HCT116 (cell line): Measurements from ENCODE around the gene ADAM17. TPM values are rescaled to one million over a fixed set of nuclear protein-coding genes. Genes with fewer than 3 reads are reported as not detected.

ENCODE experiments used
- ATAC-seq: fragments of 200-7000 bp; cut with Tn5 transposase; 2 replicates; pipeline ENCODE4 v1.9.1; 2020; ENCODE audit warnings: mild to moderate bottlenecking, moderate library complexity
- BruUV-seq: library from RNA; stranded (reverse); fragments of 400-500 nt; replicated peaks from 2 replicates; lab custom pipeline; 2021; lab: Mats Ljungman, UMichigan
- CTCF ChIA-PET: fragments of 300-600 bp; sonication (Branson Sonifier 250); formaldehyde crosslinking; loops from one replicate; lab custom pipeline; 2021; ENCODE audit warnings: antibody characterized with exemption; lab: Charles Lee
- POLR2A ChIA-PET: fragments of 300-600, 350-600 bp; sonication (Branson Sonifier 250); formaldehyde crosslinking; loops from one replicate; lab custom pipeline; 2021; ENCODE audit warnings: antibody characterized with exemption; lab: Charles Lee
- RAD21 ChIA-PET, 2 experiments: fragments of 300-600 bp; sonication (Branson Sonifier 250); formaldehyde crosslinking; loops; one replicate each; lab custom pipeline; 2023; ENCODE audit warnings: low total read pairs in 2 of 2; ENCODE audit not compliant: uncharacterized antibody in 2 of 2, unreplicated experiment in 2 of 2, low non-redundant PET in 1 of 2; lab: Charles Lee
- DNase-seq: peaks from one replicate; pipeline ENCODE4 v3.0.0-alpha.2; 2010; ENCODE audit warnings: low read depth, low spot score
- H2AFZ ChIP-seq: fragments of 200-600 bp; shearing (Covaris generic), sonication (generic); 2 replicates; pipeline ENCODE4 v1.6.1; 2017; ENCODE audit warnings: low read depth, mixed run types, mixed read lengths, antibody characterized with exemption, low read length; ENCODE audit not compliant: poor library complexity, severe bottlenecking
- H3K27ac ChIP-seq: 2 replicates; pipeline ENCODE4 v1.5.1; 2012; ENCODE audit warnings: low read depth, low read length
- H3K27me3 ChIP-seq: fragments of 200-600 bp; sonication (generic); 2 replicates; pipeline ENCODE4 v1.6.1; 2016; ENCODE audit warnings: mixed run types, low read length, mixed read lengths; ENCODE audit not compliant: insufficient read depth
- H3K36me3 ChIP-seq, 2 experiments: fragments of 200-500 bp in 1 of 2; fragments of 200-600 bp in 1 of 2; sonication (Bioruptor generic) in 1 of 2; sonication (generic) in 1 of 2; 2 replicates each; pipeline versions ENCODE4 v1.5.1 to v1.6.1; 2014 to 2016; ENCODE audit warnings: low read length in 2 of 2, inconsistent platforms in 1 of 2, mixed read lengths in 1 of 2, mixed run types in 1 of 2; ENCODE audit not compliant: insufficient read depth in 2 of 2, control insufficient read depth in 1 of 2
- H3K4me1 ChIP-seq, 2 experiments: fragments of 200-600 bp in 1 of 2; sonication (generic) in 1 of 2; 2 replicates each; pipeline versions ENCODE4 v1.5.1 to v1.6.1; 2012 to 2017; ENCODE audit warnings: low read length in 2 of 2, inconsistent platforms in 1 of 2, mild to moderate bottlenecking in 1 of 2, mixed read lengths in 1 of 2, mixed run types in 1 of 2, moderate library complexity in 1 of 2; ENCODE audit not compliant: insufficient read depth in 2 of 2, control insufficient read depth in 1 of 2
- H3K4me2 ChIP-seq: fragments of 200-600 bp; sonication (generic); 2 replicates; pipeline ENCODE4 v1.6.1; 2017; ENCODE audit warnings: mixed run types, low read length, mixed read lengths
- H3K4me3 ChIP-seq, 2 experiments: fragments of 200-600 bp in 1 of 2; sonication (generic) in 1 of 2; replicated peaks in 1 of 2; 2 replicates each; pipeline ENCODE4 v1.5.1; 2011 to 2016; ENCODE audit warnings: low read length in 2 of 2, control low read depth in 1 of 2, low read depth in 1 of 2, mild to moderate bottlenecking in 1 of 2, mixed read lengths in 1 of 2, mixed run types in 1 of 2
- H3K79me2 ChIP-seq: fragments of 200-600 bp; sonication (generic); 2 replicates; pipeline ENCODE4 v1.6.1; 2017; ENCODE audit warnings: mild to moderate bottlenecking, mixed run types, low read length, moderate library complexity, mixed read lengths; ENCODE audit not compliant: insufficient read depth
- H3K9ac ChIP-seq: fragments of 200-600 bp; sonication (generic); 2 replicates; pipeline ENCODE4 v1.6.1; 2016; ENCODE audit warnings: low read length, mixed read lengths
- H3K9me2 ChIP-seq: fragments of 200-600 bp; sonication (generic), shearing (Covaris generic); 2 replicates; pipeline ENCODE4 v1.6.1; 2017; ENCODE audit warnings: mixed run types, mild to moderate bottlenecking, moderate library complexity; ENCODE audit not compliant: insufficient read depth
- H3K9me3 ChIP-seq, 2 experiments: fragments of 200-500 bp in 1 of 2; fragments of 200-600 bp in 1 of 2; sonication (Bioruptor generic) in 1 of 2; sonication (generic) in 1 of 2; 2 replicates each; pipeline ENCODE4 v1.6.1; 2014 to 2017; ENCODE audit warnings: low read length in 2 of 2, mixed read lengths in 2 of 2, inconsistent platforms in 1 of 2, low read depth in 1 of 2, mild to moderate bottlenecking in 1 of 2, mixed run types in 1 of 2, moderate library complexity in 1 of 2; ENCODE audit not compliant: control insufficient read depth in 1 of 2, insufficient read depth in 1 of 2
- H4K20me1 ChIP-seq: fragments of 200-600 bp; sonication (generic), shearing (Covaris generic); 2 replicates; pipeline ENCODE4 v1.6.1; 2017; ENCODE audit warnings: mixed run types, mild to moderate bottlenecking, moderate library complexity; ENCODE audit not compliant: insufficient read depth
- CEBPB ChIP-seq: IDR thresholded peaks from 2 replicates; pipeline ENCODE4 v1.6.1; 2012; ENCODE audit warnings: low read depth
- EGR1 ChIP-seq: IDR thresholded peaks from 2 replicates; pipeline ENCODE4 v1.6.1; 2012; ENCODE audit warnings: low read depth
- ELF1 ChIP-seq: IDR thresholded peaks from 2 replicates; pipeline ENCODE4 v1.6.1; 2012; ENCODE audit warnings: low read depth, borderline replicate concordance
- EZH2 ChIP-seq: fragments of 200-600 bp; sonication (generic); IDR thresholded peaks from 2 replicates; pipeline ENCODE4 v1.6.1; 2017; ENCODE audit warnings: antibody characterized with exemption, mixed run types
- JUND ChIP-seq: IDR thresholded peaks from 2 replicates; pipeline ENCODE4 v1.6.1; 2012
- POLR2A ChIP-seq: IDR thresholded peaks from 2 replicates; pipeline ENCODE4 v1.7.0; 2011; ENCODE audit warnings: borderline replicate concordance; ENCODE audit not compliant: insufficient read depth, insufficient read length; ENCODE audit errors: extremely low read depth
- SIN3A ChIP-seq: IDR thresholded peaks from 2 replicates; pipeline ENCODE4 v1.6.1; 2012; ENCODE audit warnings: low read depth
- SP1 ChIP-seq: IDR thresholded peaks from 2 replicates; pipeline ENCODE4 v1.6.1; 2012; ENCODE audit warnings: low read depth
- SRF ChIP-seq: IDR thresholded peaks from 2 replicates; pipeline ENCODE4 v1.6.1; 2012; ENCODE audit warnings: low read depth
- TCF7L2 ChIP-seq: IDR thresholded peaks from 2 replicates; pipeline ENCODE4 v1.7.0; 2011; ENCODE audit warnings: borderline replicate concordance, inconsistent platforms; ENCODE audit not compliant: insufficient read depth, insufficient read length; ENCODE audit errors: extremely low read depth
- YY1 ChIP-seq: IDR thresholded peaks from 2 replicates; pipeline ENCODE4 v1.6.1; 2011; ENCODE audit warnings: low read length, low read depth, moderate library complexity, mild to moderate bottlenecking; ENCODE audit not compliant: insufficient replicate concordance; ENCODE audit errors: extremely low read depth
- ZNF274 ChIP-seq: fragments of 200-500 bp; sonication (Bioruptor generic); IDR thresholded peaks from 2 replicates; pipeline ENCODE4 v1.6.1; 2014; ENCODE audit warnings: mild to moderate bottlenecking, low read depth, low read length, inconsistent platforms
- intact Hi-C: fragments of 100-400 bp; cut with micrococcal nuclease; formaldehyde crosslinking; loops from 2 replicates; pipeline ENCODE4 v1.10.0; 2022
- total RNA-seq: library from RNA; stranded (reverse); gene quantifications from one replicate; pipeline ENCODE4 v1.2.1, GENCODE V29; 2021; ENCODE audit not compliant: unreplicated experiment
- TF ChIP-seq, protein P1 (sequence below): IDR thresholded peaks from 2 replicates; pipeline ENCODE4 v1.6.1; 2011; ENCODE audit warnings: mild to moderate bottlenecking, low read length, moderate library complexity; ENCODE audit not compliant: insufficient replicate concordance; ENCODE audit errors: extremely low read depth
- TF ChIP-seq, protein P2 (sequence below): IDR thresholded peaks from 2 replicates; pipeline ENCODE4 v1.6.1; 2012; ENCODE audit warnings: low read depth

ADAM17 gene
- total RNA-seq, 1 experiment from 2014 or later = 39.2 TPM

DNA sequence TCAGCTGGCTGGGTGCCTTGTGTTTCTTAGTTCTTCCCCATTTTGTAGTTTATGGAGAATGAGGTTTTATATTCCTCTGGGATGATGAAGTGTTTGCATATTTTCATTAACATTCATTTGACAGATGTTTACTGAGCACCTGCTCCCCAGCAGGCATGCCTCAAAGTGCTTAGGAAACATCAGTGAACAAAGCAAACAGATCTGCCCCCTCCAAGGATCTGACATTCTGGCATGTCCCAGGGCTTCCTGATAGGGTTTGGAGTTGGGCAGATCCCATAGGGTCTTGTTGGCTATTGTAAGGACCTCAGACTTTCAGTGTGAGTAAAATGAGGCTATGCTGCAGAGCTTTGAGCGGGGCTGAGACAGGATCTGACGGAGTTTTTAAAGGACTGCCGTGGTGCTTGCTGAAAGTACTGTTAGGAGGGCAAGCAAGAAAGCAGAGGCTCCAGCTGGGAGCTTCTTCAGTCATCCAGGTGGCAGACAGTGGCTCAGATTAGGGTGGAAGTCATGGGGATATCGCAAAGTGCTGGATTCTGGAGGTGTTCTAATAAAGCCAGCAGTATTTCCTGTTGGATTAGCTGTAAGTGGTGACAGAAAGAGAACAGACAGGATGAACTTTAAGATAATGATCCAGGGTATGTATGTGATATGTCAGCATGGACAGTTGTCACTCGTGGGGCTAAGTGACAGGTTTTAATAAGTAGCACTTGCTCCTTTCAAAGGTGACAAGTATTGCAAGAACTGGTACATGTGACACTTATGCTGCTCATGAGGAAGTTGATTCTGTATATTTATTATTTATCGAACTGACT, 92.5 kb downstream of the ADAM17 start:
- no peaks in the 10 kb centered on the region for H3K4me1 ChIP-seq
- peaks cover 12 to 22% of the 10 kb centered on the region in 2 experiments; a peak in 3 of 4 replicates for H3K36me3 ChIP-seq
- no peaks in the 10 kb centered on the region for H3K27me3 ChIP-seq
- ATAC-seq = no peak
- POLR2A ChIA-PET = no interaction called here
- CTCF ChIA-PET = no interaction called here
- H4K20me1 ChIP-seq = no peaks in the 10 kb centered on the region
- no TSS peak for BruUV-seq
- H3K79me2 ChIP-seq = no peaks in the 10 kb centered on the region
- intact Hi-C loops = no loop called here
- H3K9me2 ChIP-seq = no peaks in the 10 kb centered on the region
- no peak for DNase-seq
- RAD21 ChIA-PET = no interaction called here
- TF ChIP-seq EGR1 (no peak), SRF (no peak), ELF1 (no peak), YY1 (no peak), CEBPB (no peak), POLR2A (no peak), JUND (no peak), ZNF274 (no peak), SP1 (no peak), EZH2 (no peak), SIN3A (no peak), TCF7L2 (no peak)
- TF ChIP-seq, protein P1, sequence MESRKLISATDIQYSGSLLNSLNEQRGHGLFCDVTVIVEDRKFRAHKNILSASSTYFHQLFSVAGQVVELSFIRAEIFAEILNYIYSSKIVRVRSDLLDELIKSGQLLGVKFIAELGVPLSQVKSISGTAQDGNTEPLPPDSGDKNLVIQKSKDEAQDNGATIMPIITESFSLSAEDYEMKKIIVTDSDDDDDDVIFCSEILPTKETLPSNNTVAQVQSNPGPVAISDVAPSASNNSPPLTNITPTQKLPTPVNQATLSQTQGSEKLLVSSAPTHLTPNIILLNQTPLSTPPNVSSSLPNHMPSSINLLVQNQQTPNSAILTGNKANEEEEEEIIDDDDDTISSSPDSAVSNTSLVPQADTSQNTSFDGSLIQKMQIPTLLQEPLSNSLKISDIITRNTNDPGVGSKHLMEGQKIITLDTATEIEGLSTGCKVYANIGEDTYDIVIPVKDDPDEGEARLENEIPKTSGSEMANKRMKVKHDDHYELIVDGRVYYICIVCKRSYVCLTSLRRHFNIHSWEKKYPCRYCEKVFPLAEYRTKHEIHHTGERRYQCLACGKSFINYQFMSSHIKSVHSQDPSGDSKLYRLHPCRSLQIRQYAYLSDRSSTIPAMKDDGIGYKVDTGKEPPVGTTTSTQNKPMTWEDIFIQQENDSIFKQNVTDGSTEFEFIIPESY = no peak
- TF ChIP-seq, protein P2, sequence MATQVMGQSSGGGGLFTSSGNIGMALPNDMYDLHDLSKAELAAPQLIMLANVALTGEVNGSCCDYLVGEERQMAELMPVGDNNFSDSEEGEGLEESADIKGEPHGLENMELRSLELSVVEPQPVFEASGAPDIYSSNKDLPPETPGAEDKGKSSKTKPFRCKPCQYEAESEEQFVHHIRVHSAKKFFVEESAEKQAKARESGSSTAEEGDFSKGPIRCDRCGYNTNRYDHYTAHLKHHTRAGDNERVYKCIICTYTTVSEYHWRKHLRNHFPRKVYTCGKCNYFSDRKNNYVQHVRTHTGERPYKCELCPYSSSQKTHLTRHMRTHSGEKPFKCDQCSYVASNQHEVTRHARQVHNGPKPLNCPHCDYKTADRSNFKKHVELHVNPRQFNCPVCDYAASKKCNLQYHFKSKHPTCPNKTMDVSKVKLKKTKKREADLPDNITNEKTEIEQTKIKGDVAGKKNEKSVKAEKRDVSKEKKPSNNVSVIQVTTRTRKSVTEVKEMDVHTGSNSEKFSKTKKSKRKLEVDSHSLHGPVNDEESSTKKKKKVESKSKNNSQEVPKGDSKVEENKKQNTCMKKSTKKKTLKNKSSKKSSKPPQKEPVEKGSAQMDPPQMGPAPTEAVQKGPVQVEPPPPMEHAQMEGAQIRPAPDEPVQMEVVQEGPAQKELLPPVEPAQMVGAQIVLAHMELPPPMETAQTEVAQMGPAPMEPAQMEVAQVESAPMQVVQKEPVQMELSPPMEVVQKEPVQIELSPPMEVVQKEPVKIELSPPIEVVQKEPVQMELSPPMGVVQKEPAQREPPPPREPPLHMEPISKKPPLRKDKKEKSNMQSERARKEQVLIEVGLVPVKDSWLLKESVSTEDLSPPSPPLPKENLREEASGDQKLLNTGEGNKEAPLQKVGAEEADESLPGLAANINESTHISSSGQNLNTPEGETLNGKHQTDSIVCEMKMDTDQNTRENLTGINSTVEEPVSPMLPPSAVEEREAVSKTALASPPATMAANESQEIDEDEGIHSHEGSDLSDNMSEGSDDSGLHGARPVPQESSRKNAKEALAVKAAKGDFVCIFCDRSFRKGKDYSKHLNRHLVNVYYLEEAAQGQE = no peak
- H2AFZ ChIP-seq = no peak overlapping the region
- H3K27ac ChIP-seq = no peak overlapping the region
- H3K9me3 ChIP-seq = no peaks in the 10 kb centered on the region
- H3K4me3 ChIP-seq = no peak overlapping the region
- no peak overlapping the region for H3K4me2 ChIP-seq
- H3K9ac ChIP-seq = no peak overlapping the region
